Neural cell (in vitro differentiated cells): ENCODE results near the gene KCNK6. TPM values are rescaled to one million over a fixed set of nuclear protein-coding genes. Genes with fewer than 3 reads are reported as not detected.
"Not testable (repeated sequence)": the region's sequence is repeated elsewhere in the genome, so short reads cannot be mapped to it uniquely, and the experiment has no call there.

Source experiments
- H2AFZ ChIP-seq: fragments of 200-600, 300-800 bp; sonication (generic), shearing (Covaris generic); 2 replicates; pipeline ENCODE4 v1.6.0; 2014; ENCODE audit warnings: low read depth, mild to moderate bottlenecking, antibody characterized with exemption, low read length, moderate library complexity
- H3F3A ChIP-seq: fragments of 200-600 bp; shearing (Covaris generic); 2 replicates; pipeline ENCODE4 v1.6.1; 2016; ENCODE audit warnings: mild to moderate bottlenecking, moderate library complexity, mixed read lengths, antibody characterized with exemption, low read length; ENCODE audit not compliant: insufficient read depth, poor library complexity, severe bottlenecking
- H3K27ac ChIP-seq: fragments of 200-600, 300-800 bp; sonication (generic), shearing (Covaris generic); 2 replicates; pipeline ENCODE4 v1.5.1; 2014; ENCODE audit warnings: mild to moderate bottlenecking, low read length, moderate library complexity
- H3K27me3 ChIP-seq: fragments of 300-800, 200-600 bp; sonication (generic), shearing (Covaris generic); 2 replicates; pipeline ENCODE4 v1.6.0; 2014; ENCODE audit warnings: mild to moderate bottlenecking, low read depth, low read length, moderate library complexity; ENCODE audit not compliant: insufficient read depth
- H3K36me3 ChIP-seq: fragments of 300-800, 200-600 bp; sonication (generic), shearing (Covaris generic); 2 replicates; pipeline ENCODE4 v1.5.1; 2014; ENCODE audit warnings: mild to moderate bottlenecking, antibody characterized with exemption, low read length, moderate library complexity; ENCODE audit not compliant: insufficient read depth
- H3K4me2 ChIP-seq: fragments of 300-800, 200-600 bp; sonication (generic), shearing (Covaris generic); 2 replicates; pipeline ENCODE4 v1.6.0; 2014; ENCODE audit warnings: mild to moderate bottlenecking, low read length
- H3K4me3 ChIP-seq: fragments of 300-800, 200-600 bp; sonication (generic), shearing (Covaris generic); 2 replicates; pipeline ENCODE4 v1.5.1; 2014; ENCODE audit warnings: mild to moderate bottlenecking, low read length, moderate library complexity
- H3K79me2 ChIP-seq: fragments of 200-600 bp; shearing (Covaris generic); replicated peaks from 2 replicates; pipeline ENCODE4 v1.6.0; 2014; ENCODE audit warnings: mild to moderate bottlenecking, low read length, moderate library complexity; ENCODE audit not compliant: insufficient read depth
- H3K9ac ChIP-seq: fragments of 300-800, 200-600 bp; sonication (generic), shearing (Covaris generic); 2 replicates; pipeline ENCODE4 v1.6.1; 2016; ENCODE audit warnings: mild to moderate bottlenecking, low read length, mixed read lengths
- H3K9me2 ChIP-seq: fragments of 200-600 bp; shearing (Covaris generic); 2 replicates; pipeline ENCODE4 v1.6.1; 2016; ENCODE audit warnings: mild to moderate bottlenecking, low read length, mixed read lengths; ENCODE audit not compliant: insufficient read depth
- H3K9me3 ChIP-seq: fragments of 200-600, 300-800 bp; sonication (generic), shearing (Covaris generic); 2 replicates; pipeline ENCODE4 v1.6.1; 2016; ENCODE audit warnings: mild to moderate bottlenecking, mixed run types, low read length, moderate library complexity, mixed read lengths
- H4K20me1 ChIP-seq: fragments of 200-600 bp; shearing (Covaris generic); 2 replicates; pipeline ENCODE4 v1.6.1; 2016; ENCODE audit warnings: mild to moderate bottlenecking, mixed run types; ENCODE audit not compliant: insufficient read depth
- CTCF ChIP-seq: fragments of 450-650 bp; IDR thresholded peaks from 2 replicates; pipeline ENCODE4 v1.5.1; 2014; ENCODE audit warnings: antibody characterized with exemption, mild to moderate bottlenecking, moderate library complexity; ENCODE audit not compliant: poor library complexity, severe bottlenecking
- EP300 ChIP-seq: fragments of 450-650 bp; conservative IDR thresholded peaks from 2 replicates; pipeline ENCODE4 v1.6.1; 2014; ENCODE audit warnings: antibody characterized with exemption, mild to moderate bottlenecking, moderate library complexity; ENCODE audit not compliant: poor library complexity, severe bottlenecking
- EZH2 ChIP-seq: fragments of 200-600, 300-800 bp; shearing (Covaris generic), sonication (generic); IDR thresholded peaks from 2 replicates; pipeline ENCODE4 v1.6.1; 2014; ENCODE audit warnings: antibody characterized with exemption, low read length, borderline replicate concordance, mild to moderate bottlenecking; ENCODE audit not compliant: insufficient read depth, poor library complexity, severe bottlenecking
- MXI1 ChIP-seq: fragments of 450-650 bp; conservative IDR thresholded peaks from 2 replicates; pipeline ENCODE4 v1.6.1; 2014; ENCODE audit warnings: antibody characterized with exemption, mild to moderate bottlenecking; ENCODE audit not compliant: poor library complexity, severe bottlenecking
- POLR2AphosphoS5 ChIP-seq: IDR thresholded peaks from 2 replicates; pipeline ENCODE4 v1.6.1; 2012
- RAD21 ChIP-seq: fragments of 450-650 bp; conservative IDR thresholded peaks from 2 replicates; pipeline ENCODE4 v1.6.1; 2014; ENCODE audit warnings: antibody characterized with exemption, mild to moderate bottlenecking, moderate library complexity
- REST ChIP-seq: IDR thresholded peaks from 2 replicates; pipeline ENCODE4 v1.6.1; 2012; ENCODE audit warnings: borderline replicate concordance
- SMC3 ChIP-seq: fragments of 450-650 bp; conservative IDR thresholded peaks from 2 replicates; pipeline ENCODE4 v1.6.1; 2014; ENCODE audit warnings: antibody characterized with exemption, mild to moderate bottlenecking, moderate library complexity; ENCODE audit not compliant: poor library complexity
- TAF1 ChIP-seq: IDR thresholded peaks from 2 replicates; pipeline ENCODE4 v1.6.1; 2012; ENCODE audit warnings: low read depth
- polyA plus RNA-seq: library from polyadenylated mRNA; depleted of rRNA; stranded (reverse); fragments of >200 nt; gene quantifications from 2 replicates; pipeline ENCODE4 v1.2.3, GENCODE V29; 2014

KCNK6 gene
- polyA plus RNA-seq, 1 donor from 2014 or later, result not detected

GRCh38 chr19:38336638-38337359 is 17.2 kb downstream of the KCNK6 start:
- Histone ChIP-seq H3K9ac (peak overlapping the region; percentile 86), H3K27ac (peak overlapping the region; percentile 95)

GRCh38 chr19:38337360-38337653 is 17.7 kb downstream of the KCNK6 start:
- Histone ChIP-seq H3K36me3 (no peaks in the 10 kb centered on the region), H3K9me3 (no peaks in the 10 kb centered on the region), H3K27me3 (no peaks in the 10 kb centered on the region), H3K4me3 (peak overlapping the region; percentile 79), H2AFZ (no peak overlapping the region), H3K9me2 (no peaks in the 10 kb centered on the region), H3K79me2 (peaks cover 3% of the 10 kb centered on the region), H3F3A (no peaks in the 10 kb centered on the region), H3K27ac (peak overlapping the region; percentile 95), H4K20me1 (no peaks in the 10 kb centered on the region), H3K4me2 (peak overlapping the region; percentile 65), H3K9ac (peak overlapping the region; percentile 86)
- TF ChIP-seq REST, result no peak
- no peak for TF ChIP-seq EP300
- TF ChIP-seq POLR2AphosphoS5, result no peak

More at GRCh38 chr19:38336638-38337359, 17.2 kb downstream of the KCNK6 start:
- H3K4me3 ChIP-seq, result peak overlapping the region; percentile 79
- peak overlapping the region; percentile 65 for H3K4me2 ChIP-seq
- peak overlapping the region; percentile 88 for H2AFZ ChIP-seq
- no peaks in the 10 kb centered on the region for H3K9me2 ChIP-seq
- H3K79me2 ChIP-seq, result peaks cover 3% of the 10 kb centered on the region
- H3K27me3 ChIP-seq, result no peaks in the 10 kb centered on the region
- TF ChIP-seq RAD21, result no peak
- no peak for TF ChIP-seq TAF1
- TF ChIP-seq POLR2AphosphoS5, result no peak
- TF ChIP-seq REST, result no peak
- peak; percentile 41 for TF ChIP-seq MXI1
- TF ChIP-seq CTCF, result no peak
- TF ChIP-seq EP300, result peak; percentile 20
- TF ChIP-seq EZH2, result no peak
- TF ChIP-seq SMC3, result no peak
- no peaks in the 10 kb centered on the region for H4K20me1 ChIP-seq
- H3K36me3 ChIP-seq, result no peaks in the 10 kb centered on the region
- H3K9me3 ChIP-seq, result no peaks in the 10 kb centered on the region
- no peaks in the 10 kb centered on the region for H3F3A ChIP-seq

- not testable (repeated sequence) for H3K9ac ChIP-seq, H3F3A ChIP-seq, H3K27ac ChIP-seq, H3K36me3 ChIP-seq, H3K79me2 ChIP-seq, H2AFZ ChIP-seq, H4K20me1 ChIP-seq, H3K27me3 ChIP-seq, H3K9me2 ChIP-seq, H3K4me2 ChIP-seq, H3K9me3 ChIP-seq, H3K4me3 ChIP-seq
Observed at GRCh38 chr19:38339011-38339410, 19.4 kb downstream of the KCNK6 start.
